Skeletal muscle tissue (tissue), 4 donors: ENCODE measurements around the gene KCNAB2. TPM values are rescaled to one million over a fixed set of nuclear protein-coding genes. Genes with fewer than 3 reads are reported as not detected.

ENCODE experiments used
- H3K27ac ChIP-seq: one replicate; pipeline ENCODE4 v1.7.0; 2013; ENCODE audit warnings: mild to moderate bottlenecking, low read depth, low read length, inconsistent platforms
- H3K27me3 ChIP-seq, 3 donors: one replicate each; pipeline ENCODE4 v1.7.0; 2013; ENCODE audit warnings: low read length in 3 of 3; ENCODE audit not compliant: control insufficient read depth in 3 of 3, insufficient read depth in 3 of 3
- H3K36me3 ChIP-seq, 3 donors: one replicate each; pipeline ENCODE4 v1.7.0; 2013; ENCODE audit warnings: low read length in 3 of 3; ENCODE audit not compliant: control insufficient read depth in 3 of 3, insufficient read depth in 3 of 3
- H3K4me1 ChIP-seq, 3 donors: one replicate each; pipeline ENCODE4 v1.7.0; 2013; ENCODE audit warnings: low read length in 3 of 3, mild to moderate bottlenecking in 3 of 3; ENCODE audit not compliant: control insufficient read depth in 3 of 3, insufficient read depth in 3 of 3
- H3K4me3 ChIP-seq, 3 donors: one replicate each; pipeline ENCODE4 v1.7.0; 2013; ENCODE audit warnings: low read length in 3 of 3
- H3K9ac ChIP-seq, 3 donors: one replicate each; pipeline ENCODE4 v1.7.0; 2013; ENCODE audit warnings: low read length in 3 of 3, mild to moderate bottlenecking in 3 of 3, moderate library complexity in 2 of 3, low read depth in 1 of 3
- H3K9me3 ChIP-seq, 3 donors: one replicate each; pipeline ENCODE4 v1.7.0; 2013; ENCODE audit warnings: low read length in 3 of 3; ENCODE audit not compliant: control insufficient read depth in 3 of 3
- total RNA-seq: library from RNA; depleted of rRNA; stranded (reverse); fragments of >200 nt; gene quantifications from one replicate; pipeline ENCODE4 v1.2.3, GENCODE V29; 2014
- donor health status: Osteomylitis.

Gene KCNAB2
- total RNA-seq, 1 donor from 2014 or later, result 2.6 TPM

GRCh38 chr1:6029351-6029750 is 16.3 kb upstream of the KCNAB2 start:
- peaks cover 4 to 37% (median 18%) of the 10 kb centered on the region in 3 donors for H3K27me3 ChIP-seq
- no peak overlapping the region for H3K9ac ChIP-seq
- no peaks in the 10 kb centered on the region for H3K36me3 ChIP-seq
- no peaks in the 10 kb centered on the region for H3K9me3 ChIP-seq
- H3K4me1 ChIP-seq, result peaks cover 7 to 27% (median 26%) of the 10 kb centered on the region in 3 donors
- H3K4me3 ChIP-seq, result no peak overlapping the region
- H3K27ac ChIP-seq, result no peak overlapping the region

GRCh38 chr1:6030132-6030531 is 15.6 kb upstream of the KCNAB2 start:
- Histone ChIP-seq H3K27ac (no peak overlapping the region), H3K36me3 (no peaks in the 10 kb centered on the region), H3K4me1 (peaks cover 7 to 28% (median 26%) of the 10 kb centered on the region in 3 donors), H3K9me3 (no peaks in the 10 kb centered on the region), H3K27me3 (peaks cover 9 to 35% (median 18%) of the 10 kb centered on the region in 3 donors), H3K9ac (no peak overlapping the region), H3K4me3 (no peak overlapping the region)

GRCh38 chr1:6030547-6031261 is 15.0 kb upstream of the KCNAB2 start:
- H3K9me3 ChIP-seq, result no peaks in the 10 kb centered on the region
- peaks cover 11 to 31% (median 15%) of the 10 kb centered on the region in 3 donors for H3K27me3 ChIP-seq
- no peaks in the 10 kb centered on the region for H3K36me3 ChIP-seq
- no peak overlapping the region for H3K9ac ChIP-seq
- H3K4me1 ChIP-seq, result peaks cover 7 to 24% (median 20%) of the 10 kb centered on the region in 3 donors
- H3K27ac ChIP-seq, result no peak overlapping the region
- H3K4me3 ChIP-seq, result no peak overlapping the region

- no peak overlapping the region for H3K27ac ChIP-seq
- H3K9ac ChIP-seq, result no peak overlapping the region
- H3K9me3 ChIP-seq, result no peaks in the 10 kb centered on the region
- peaks cover 11 to 26% (median 15%) of the 10 kb centered on the region in 3 donors for H3K27me3 ChIP-seq
- no peak overlapping the region for H3K4me3 ChIP-seq
- peaks cover 5 to 19% (median 13%) of the 10 kb centered on the region in 3 donors for H3K4me1 ChIP-seq
- no peaks in the 10 kb centered on the region for H3K36me3 ChIP-seq
Measured at GRCh38 chr1:6033124-6033523, 12.6 kb upstream of the KCNAB2 start.

- no peaks in the 10 kb centered on the region for H3K9me3 ChIP-seq
- H3K9ac ChIP-seq, result no peak overlapping the region
- peaks cover 5 to 19% (median 13%) of the 10 kb centered on the region in 3 donors for H3K4me1 ChIP-seq
- no peaks in the 10 kb centered on the region for H3K36me3 ChIP-seq
- no peak overlapping the region for H3K4me3 ChIP-seq
- H3K27ac ChIP-seq, result no peak overlapping the region
- peaks cover 14 to 26% (median 18%) of the 10 kb centered on the region in 3 donors for H3K27me3 ChIP-seq
Measured at GRCh38 chr1:6033986-6034749, 11.5 kb upstream of the KCNAB2 start.

GRCh38 chr1:6034750-6035096 is 11.0 kb upstream of the KCNAB2 start:
- Histone ChIP-seq H3K9me3 (no peaks in the 10 kb centered on the region), H3K27me3 (peaks cover 17 to 22% (median 22%) of the 10 kb centered on the region in 3 donors), H3K4me3 (no peak overlapping the region), H3K27ac (no peak overlapping the region), H3K4me1 (peaks cover 5 to 14% (median 8%) of the 10 kb centered on the region in 3 donors), H3K9ac (no peak overlapping the region), H3K36me3 (no peaks in the 10 kb centered on the region)

- no peaks in the 10 kb centered on the region for H3K36me3 ChIP-seq
- no peaks in the 10 kb centered on the region for H3K9me3 ChIP-seq
- no peak overlapping the region for H3K4me3 ChIP-seq
- H3K27me3 ChIP-seq, result peaks cover 17 to 22% (median 19%) of the 10 kb centered on the region in 3 donors
- H3K9ac ChIP-seq, result no peak overlapping the region
- peaks cover 1 to 9% (median 3%) of the 10 kb centered on the region in 3 donors for H3K4me1 ChIP-seq
- no peak overlapping the region for H3K27ac ChIP-seq
Measured at GRCh38 chr1:6035303-6035702, 10.4 kb upstream of the KCNAB2 start.

- Histone ChIP-seq H3K27me3 (peaks cover 17 to 22% (median 21%) of the 10 kb centered on the region in 3 donors), H3K4me3 (no peak overlapping the region), H3K9ac (no peak overlapping the region), H3K9me3 (no peaks in the 10 kb centered on the region), H3K27ac (no peak overlapping the region), H3K4me1 (peaks cover 0 to 7% (median 0%) of the 10 kb centered on the region in 3 donors), H3K36me3 (no peaks in the 10 kb centered on the region)
Measured at GRCh38 chr1:6035719-6036118, 10.0 kb upstream of the KCNAB2 start.

GRCh38 chr1:6037338-6037762 is 8.3 kb upstream of the KCNAB2 start:
- Histone ChIP-seq H3K36me3 (no peaks in the 10 kb centered on the region), H3K4me1 (peaks cover 0 to 7% (median 0%) of the 10 kb centered on the region in 3 donors), H3K9me3 (no peaks in the 10 kb centered on the region), H3K27me3 (peaks cover 17 to 29% (median 22%) of the 10 kb centered on the region in 3 donors), H3K27ac (no peak overlapping the region), H3K4me3 (no peak overlapping the region), H3K9ac (no peak overlapping the region)

- Histone ChIP-seq H3K27me3 (peaks cover 13 to 25% (median 16%) of the 10 kb centered on the region in 3 donors), H3K9ac (no peak overlapping the region), H3K9me3 (no peaks in the 10 kb centered on the region), H3K4me1 (peaks cover 0 to 7% (median 0%) of the 10 kb centered on the region in 3 donors), H3K27ac (no peak overlapping the region), H3K36me3 (no peaks in the 10 kb centered on the region), H3K4me3 (no peak overlapping the region)
Measured at GRCh38 chr1:6038603-6039002, 7.1 kb upstream of the KCNAB2 start.
